Neuronal stem cell (in vitro differentiated cells): ENCODE data around the gene HOXA6.

Experiments used
- DNase-seq: peaks from one replicate; pipeline ENCODE4 v3.0.0-alpha.2; 2013; ENCODE audit warnings: low spot score
- H2AFZ ChIP-seq: one replicate; pipeline ENCODE4 v1.6.1; 2013; ENCODE audit warnings: mild to moderate bottlenecking, low read length, inconsistent platforms
- H2AK5ac ChIP-seq: 2 replicates; pipeline ENCODE4 v1.6.1; 2013; ENCODE audit warnings: low read depth, mild to moderate bottlenecking, inconsistent platforms, low read length, moderate library complexity, mixed read lengths
- H2BK120ac ChIP-seq: 2 replicates; pipeline ENCODE4 v1.6.1; 2013; ENCODE audit warnings: low read depth, mild to moderate bottlenecking, inconsistent platforms, low read length, moderate library complexity, mixed read lengths
- H2BK12ac ChIP-seq: one replicate; pipeline ENCODE4 v1.6.1; 2013; ENCODE audit warnings: low read length, inconsistent platforms
- H2BK15ac ChIP-seq: 2 replicates; pipeline ENCODE4 v1.6.1; 2013; ENCODE audit warnings: mild to moderate bottlenecking, low read length, inconsistent platforms, mixed read lengths
- H2BK5ac ChIP-seq: one replicate; pipeline ENCODE4 v1.6.1; 2013; ENCODE audit warnings: inconsistent platforms, mild to moderate bottlenecking, low read length, moderate library complexity
- H3K14ac ChIP-seq: one replicate; pipeline ENCODE4 v1.6.1; 2013; ENCODE audit warnings: low read length, inconsistent platforms
- H3K18ac ChIP-seq: 2 replicates; pipeline ENCODE4 v1.6.1; 2013; ENCODE audit warnings: low read length, inconsistent platforms
- H3K23ac ChIP-seq: 2 replicates; pipeline ENCODE4 v1.6.1; 2013; ENCODE audit warnings: low read depth, mild to moderate bottlenecking, mixed read lengths, low read length, inconsistent platforms; ENCODE audit not compliant: poor library complexity
- H3K27ac ChIP-seq: replicated peaks from 3 replicates; pipeline ENCODE4 v1.5.1; 2013; ENCODE audit warnings: low read length, inconsistent platforms
- H3K27me3 ChIP-seq, 3 experiments: 2 replicates each; pipeline ENCODE4 v1.6.1; 2013; ENCODE audit warnings: low read length in 3 of 3, mild to moderate bottlenecking in 2 of 3, inconsistent platforms in 1 of 3, low read depth in 1 of 3, mixed read lengths in 1 of 3, moderate library complexity in 1 of 3; ENCODE audit not compliant: control insufficient read depth in 3 of 3, insufficient read depth in 3 of 3
- H3K36me3 ChIP-seq, 2 donors: replicated peaks in 1 of 2; 2 replicates each; pipeline ENCODE4 v1.6.1; 2013; ENCODE audit warnings: low read length in 2 of 2; ENCODE audit not compliant: control insufficient read depth in 2 of 2, insufficient read depth in 2 of 2
- H3K4ac ChIP-seq: 2 replicates; pipeline ENCODE4 v1.6.1; 2013; ENCODE audit warnings: inconsistent platforms, mild to moderate bottlenecking, low read length, moderate library complexity
- H3K4me1 ChIP-seq, 2 donors: 1 replicate in 1 of 2; 2 replicates in 1 of 2; pipeline ENCODE4 v1.6.1; 2013; ENCODE audit warnings: low read length in 2 of 2, low read depth in 1 of 2; ENCODE audit not compliant: control insufficient read depth in 2 of 2, insufficient read depth in 1 of 2
- H3K4me2 ChIP-seq: one replicate; pipeline ENCODE4 v1.6.1; 2013; ENCODE audit warnings: mild to moderate bottlenecking, low read length, inconsistent platforms; ENCODE audit not compliant: insufficient read depth, poor library complexity, severe bottlenecking
- H3K4me3 ChIP-seq, 2 donors: 2 replicates each; pipeline ENCODE4 v1.5.1; 2013; ENCODE audit warnings: low read length in 2 of 2, mild to moderate bottlenecking in 2 of 2, inconsistent platforms in 1 of 2, moderate library complexity in 1 of 2
- H3K79me1 ChIP-seq: one replicate; pipeline ENCODE4 v1.6.1; 2013; ENCODE audit warnings: low read depth, mild to moderate bottlenecking, inconsistent platforms, low read length, moderate library complexity
- H3K9ac ChIP-seq: one replicate; pipeline ENCODE4 v1.6.1; 2013; ENCODE audit warnings: mild to moderate bottlenecking, low read depth, low read length, inconsistent platforms; ENCODE audit not compliant: poor library complexity
- H3K9me3 ChIP-seq, 2 donors: replicated peaks in 1 of 2; 2 replicates each; pipeline versions ENCODE3 to v1.6.1; 2013; ENCODE audit warnings: low read length in 2 of 2, mild to moderate bottlenecking in 2 of 2, inconsistent platforms in 1 of 2, low read depth in 1 of 2, mixed read lengths in 1 of 2, moderate library complexity in 1 of 2; ENCODE audit not compliant: control insufficient read depth in 2 of 2, insufficient read depth in 1 of 2
- H4K8ac ChIP-seq: one replicate; pipeline ENCODE4 v1.6.1; 2013; ENCODE audit warnings: low read depth, mild to moderate bottlenecking, inconsistent platforms, low read length, moderate library complexity
- H4K91ac ChIP-seq: one replicate; pipeline ENCODE4 v1.6.1; 2013; ENCODE audit warnings: low read length, low read depth, mild to moderate bottlenecking, inconsistent platforms; ENCODE audit not compliant: poor library complexity
- WGBS, 2 donors: extraction: QIAGEN DNeasy Blood & Tissue Kit; methylation state at CpG; one replicate each; pipeline ENCODE4 v1.1.7; 2013; ENCODE audit warnings: missing lambda C conversion rate in 2 of 2, mixed read lengths in 1 of 2; ENCODE audit not compliant: insufficient read length in 2 of 2, insufficient replicate concordance in 1 of 2; ENCODE audit errors: extremely low coverage in 2 of 2; 5-methylcytosine and 5-hydroxymethylcytosine counted together

HOXA6 gene

DNA sequence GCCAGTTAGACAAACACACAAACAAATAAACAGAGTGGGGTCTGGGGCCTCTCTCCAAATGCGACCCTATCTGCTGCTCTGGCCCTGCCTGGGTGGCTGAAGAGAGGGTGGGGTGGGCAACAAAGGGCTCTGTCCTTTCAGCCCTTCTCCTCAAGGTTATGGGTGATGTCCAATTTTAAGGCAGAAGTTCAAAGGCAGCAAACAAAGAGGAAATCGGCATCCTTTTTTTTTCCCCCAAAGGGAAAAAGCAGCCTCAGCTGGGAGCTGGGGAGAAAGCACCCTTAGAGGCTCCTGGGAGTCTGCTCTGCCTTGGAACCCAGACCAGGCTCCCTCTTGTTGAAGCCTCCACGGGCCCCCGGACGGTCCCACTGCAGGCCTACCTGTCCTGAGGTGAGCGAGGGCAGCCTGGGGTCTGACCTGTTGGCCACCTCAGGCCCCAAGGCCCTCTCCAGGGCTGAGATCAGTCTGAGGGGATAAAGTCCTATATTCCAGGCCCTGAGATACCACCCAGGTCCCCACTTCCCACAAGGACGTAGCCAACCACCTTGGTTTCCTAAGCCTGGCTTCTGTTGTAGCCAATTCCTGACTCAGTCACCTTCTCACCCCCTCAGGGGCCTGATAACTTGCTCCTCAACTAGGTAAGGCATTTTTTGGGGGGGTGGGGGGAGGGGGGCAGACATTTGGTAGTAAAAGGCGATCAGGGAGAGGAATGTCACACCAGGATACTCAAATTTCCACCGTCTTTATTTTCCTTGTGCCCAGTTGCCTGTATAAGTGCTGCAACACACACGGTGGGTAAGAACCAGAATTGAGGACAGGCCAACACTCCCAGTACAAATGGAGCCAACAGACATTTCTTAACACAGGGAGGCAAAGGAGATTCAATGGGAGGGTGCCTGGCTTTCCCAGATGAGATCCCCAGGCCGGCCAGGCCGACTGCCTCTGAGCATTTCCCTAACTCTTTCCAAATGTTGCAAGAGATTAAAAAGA lies 33.2 kb upstream of the HOXA6 start:
- H3K14ac ChIP-seq: no peak overlapping the region
- H3K18ac ChIP-seq: no peak overlapping the region
- H2BK12ac ChIP-seq: no peak overlapping the region
- H2BK120ac ChIP-seq: no peak overlapping the region
- peaks cover 59 to 99% (median 96%) of the 10 kb centered on the region in 3 experiments for H3K27me3 ChIP-seq
- no peak overlapping the region for H2AFZ ChIP-seq
- H3K4ac ChIP-seq: no peak overlapping the region
- H2BK5ac ChIP-seq: no peak overlapping the region
- no peaks in the 10 kb centered on the region for H3K79me1 ChIP-seq
- H4K91ac ChIP-seq: no peak overlapping the region
- H3K4me1 ChIP-seq: peaks cover 0 to 3% of the 10 kb centered on the region in 2 donors
- no peak overlapping the region for H3K4me3 ChIP-seq
- no peak overlapping the region for H4K8ac ChIP-seq
- H2BK15ac ChIP-seq: no peak overlapping the region
- DNase-seq: no peak
- no peak overlapping the region for H3K27ac ChIP-seq
- WGBS, 2 donors: no CpG with 5 or more reads among the region's 12 CpGs
- H3K9me3 ChIP-seq: peaks cover 2 to 11% of the 10 kb centered on the region in 2 donors
- no peaks in the 10 kb centered on the region for H3K36me3 ChIP-seq
- H2AK5ac ChIP-seq: no peak overlapping the region
- no peak overlapping the region for H3K23ac ChIP-seq
- H3K4me2 ChIP-seq: no peak overlapping the region
- no peak overlapping the region for H3K9ac ChIP-seq

DNA sequence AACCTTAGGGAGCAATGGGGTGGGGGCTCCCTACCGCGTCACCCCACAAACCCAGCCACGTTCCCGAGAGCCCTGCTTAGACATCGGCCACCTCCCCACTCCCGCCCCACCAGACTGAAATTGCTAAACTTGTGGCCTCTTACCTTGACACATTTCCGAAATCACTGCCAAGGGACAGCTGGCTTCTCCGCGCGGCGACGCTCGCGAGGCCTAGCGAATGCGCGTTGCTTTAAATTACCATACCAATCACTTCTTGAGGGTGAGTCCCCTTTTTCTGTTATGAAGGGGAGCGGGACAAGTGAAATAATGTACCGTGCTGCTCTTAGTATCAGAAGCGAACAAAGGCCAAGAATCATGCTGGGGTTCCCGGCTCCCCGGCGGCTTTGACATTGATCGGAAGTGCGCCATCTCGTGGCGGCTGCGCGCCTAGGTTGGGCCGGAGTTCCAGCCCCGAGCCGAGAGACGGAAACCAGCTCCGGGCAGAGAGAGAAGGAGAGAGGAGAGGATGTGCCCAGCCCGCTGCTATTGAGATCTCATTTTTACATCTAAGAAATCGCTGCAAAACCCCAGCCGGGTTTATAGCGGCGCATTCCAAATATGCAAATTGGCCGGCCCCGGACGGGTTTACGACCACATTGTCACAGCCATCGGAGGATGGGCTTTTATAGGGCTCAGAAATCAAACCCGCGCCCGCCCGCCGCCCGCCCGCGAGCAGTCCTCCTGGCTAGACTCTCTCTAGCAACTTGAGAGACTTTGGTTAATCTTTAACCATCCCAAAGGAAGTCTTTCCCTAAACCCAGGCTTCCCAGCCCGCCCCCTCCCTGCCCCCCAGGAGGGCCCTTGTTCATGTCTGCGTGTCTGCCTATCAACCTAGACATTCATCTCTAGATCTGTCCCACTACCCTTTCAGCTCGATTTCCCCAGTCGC lies 32.2 kb upstream of the HOXA6 start:
- Histone ChIP-seq H3K27me3 (peaks cover 58 to 99% (median 96%) of the 10 kb centered on the region in 3 experiments), H4K8ac (no peak overlapping the region), H3K79me1 (no peaks in the 10 kb centered on the region), H4K91ac (no peak overlapping the region), H2AFZ (peak overlapping the region; percentile 66), H2BK12ac (no peak overlapping the region), H3K4me2 (no peak overlapping the region), H3K9me3 (peaks cover 2 to 10% of the 10 kb centered on the region in 2 donors), H3K23ac (peak overlapping the region; percentile 83), H3K36me3 (no peaks in the 10 kb centered on the region), H2AK5ac (no peak overlapping the region), H3K4me1 (peaks cover 0 to 3% of the 10 kb centered on the region in 2 donors), H3K14ac (no peak overlapping the region), H3K9ac (no peak overlapping the region), H3K27ac (no peak overlapping the region), H2BK5ac (no peak overlapping the region), H3K4me3 (no peak overlapping the region), H3K18ac (no peak overlapping the region), H2BK120ac (no peak overlapping the region), H3K4ac (no peak overlapping the region), H2BK15ac (no peak overlapping the region)
- DNase-seq: no peak
- WGBS, 2 donors: no CpG with 5 or more reads among the region's 56 CpGs

DNA sequence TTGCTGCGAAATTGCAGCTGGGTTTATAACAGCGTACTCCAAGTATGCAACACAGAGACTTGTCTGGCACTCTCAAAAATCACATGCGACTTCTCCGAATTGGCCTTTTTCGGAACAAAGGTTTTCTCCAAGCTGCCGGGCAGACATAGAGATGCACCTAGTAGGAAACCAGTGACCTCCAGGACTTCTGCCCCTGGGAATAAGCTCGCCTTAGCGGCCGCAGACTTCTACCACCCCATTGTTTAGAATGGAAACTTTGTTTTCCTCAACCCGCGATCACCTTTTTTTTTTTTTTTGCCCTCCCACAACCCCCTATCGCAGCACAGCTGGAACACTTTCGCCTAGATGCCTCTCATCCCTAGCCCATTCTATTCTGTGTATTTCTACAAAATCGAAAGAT lies 31.5 kb upstream of the HOXA6 start:
- peaks cover 2 to 14% of the 10 kb centered on the region in 2 donors for H3K9me3 ChIP-seq
- H3K79me1 ChIP-seq: no peaks in the 10 kb centered on the region
- H3K4ac ChIP-seq: no peak overlapping the region
- H3K9ac ChIP-seq: no peak overlapping the region
- H2BK15ac ChIP-seq: no peak overlapping the region
- no peaks in the 10 kb centered on the region for H3K36me3 ChIP-seq
- WGBS, 2 donors: no CpG with 5 or more reads among the region's 14 CpGs
- no peak overlapping the region for H4K91ac ChIP-seq
- H2BK12ac ChIP-seq: no peak overlapping the region
- no peak for DNase-seq
- no peak overlapping the region for H3K18ac ChIP-seq
- H3K4me1 ChIP-seq: peaks cover 0 to 1% of the 10 kb centered on the region in 2 donors
- H2BK120ac ChIP-seq: no peak overlapping the region
- H2BK5ac ChIP-seq: no peak overlapping the region
- no peak overlapping the region for H2AK5ac ChIP-seq
- no peak overlapping the region for H3K27ac ChIP-seq
- no peak overlapping the region for H3K4me3 ChIP-seq
- H3K14ac ChIP-seq: no peak overlapping the region
- H3K23ac ChIP-seq: no peak overlapping the region
- H3K27me3 ChIP-seq: peaks cover 60 to 99% (median 96%) of the 10 kb centered on the region in 3 experiments
- no peak overlapping the region for H2AFZ ChIP-seq
- no peak overlapping the region for H3K4me2 ChIP-seq
- H4K8ac ChIP-seq: no peak overlapping the region
